GM12878 (cell line): ENCODE data around the gene AK4. TPM values are rescaled to one million over a fixed set of nuclear protein-coding genes. Genes with fewer than 3 reads are reported as not detected.
A peak's percentile ranks its signal among the peaks of the same experiment; 100 is the strongest.
"Not testable (repeated sequence)": the region's sequence is repeated elsewhere in the genome, so short reads cannot be mapped to it uniquely, and the experiment has no call there.

Experiments
- ATAC-seq: fragments of 200-7000 bp; cut with Tn5 transposase; 3 replicates; pipeline ENCODE4 v1.9.1; 2020; ENCODE audit warnings: mild to moderate bottlenecking, moderate library complexity
- BruUV-seq: library from RNA; stranded (reverse); fragments of 400-500 nt; replicated peaks from 2 replicates; lab custom pipeline; 2021; lab: Mats Ljungman, UMichigan
- CTCF ChIA-PET: fragments of 300-600 bp; sonication (Branson Sonifier 250); formaldehyde crosslinking; extraction: SDS; loops from one replicate; lab custom pipeline; 2021; ENCODE audit warnings: inconsistent platforms; lab: Yijun Ruan, JAX
- POLR2A ChIA-PET: fragments of 350-600 bp; formaldehyde crosslinking; extraction: SDS; loops from one replicate; lab custom pipeline; 2021; ENCODE audit warnings: inconsistent platforms; lab: Charles Lee
- RAD21 ChIA-PET: fragments of 300-600 bp; sonication (Branson Sonifier 250); formaldehyde crosslinking; loops from one replicate; lab custom pipeline; 2023; ENCODE audit warnings: antibody characterized with exemption; ENCODE audit not compliant: unreplicated experiment; lab: Charles Lee
- SMC1A ChIA-PET: fragments of 300-600 bp; sonication (Branson Sonifier 250); formaldehyde crosslinking; loops from one replicate; lab custom pipeline; 2023; ENCODE audit not compliant: unreplicated experiment, uncharacterized antibody; lab: Charles Lee
- DNase-seq: peaks from one replicate; pipeline ENCODE4 v3.0.0-alpha.2; 2011; ENCODE audit warnings: low read depth, low spot score
- FAIRE-seq: peaks from 3 replicates; lab custom pipeline; 2011; peaks lifted over from hg19 to GRCh38; lab: Jason Lieb, UNC
- H2AFZ ChIP-seq: 2 replicates; pipeline ENCODE4 v1.6.0; 2011; ENCODE audit warnings: low read depth, low read length, control low read depth; ENCODE audit not compliant: control insufficient read depth
- H3K27ac ChIP-seq: 2 replicates; pipeline ENCODE4 v1.5.1; 2011; ENCODE audit warnings: control low read depth; ENCODE audit not compliant: control insufficient read depth, insufficient read depth
- H3K27me3 ChIP-seq, 2 experiments: replicated peaks in 1 of 2; 2 replicates each; pipeline versions ENCODE4 v1.6.0 to v1.6.1; 2011; ENCODE audit warnings: low read length in 1 of 2; ENCODE audit not compliant: control insufficient read depth in 2 of 2, insufficient read depth in 2 of 2
- H3K36me3 ChIP-seq, 2 experiments: 2 replicates each; pipeline ENCODE4 v1.5.1; 2011; ENCODE audit warnings: low read length in 1 of 2; ENCODE audit not compliant: control insufficient read depth in 2 of 2, insufficient read depth in 2 of 2
- H3K4me1 ChIP-seq: 2 replicates; pipeline ENCODE4 v1.6.1; 2011; ENCODE audit warnings: mild to moderate bottlenecking, low read length, moderate library complexity, mixed read lengths; ENCODE audit not compliant: control insufficient read depth, insufficient read depth
- H3K4me2 ChIP-seq: 2 replicates; pipeline ENCODE4 v1.6.0; 2011; ENCODE audit warnings: control low read depth; ENCODE audit not compliant: control insufficient read depth, insufficient read depth
- H3K4me3 ChIP-seq: fragments of 200-600 bp; sonication (generic); 2 replicates; pipeline ENCODE4 v1.5.1; 2016
- H3K79me2 ChIP-seq: 2 replicates; pipeline ENCODE4 v1.6.0; 2011; ENCODE audit warnings: low read length; ENCODE audit not compliant: control insufficient read depth, insufficient read depth
- H3K9ac ChIP-seq: 2 replicates; pipeline ENCODE4 v1.8.0; 2011; ENCODE audit warnings: low read length, control low read depth, mixed read lengths; ENCODE audit not compliant: control insufficient read depth, insufficient read depth
- H3K9me3 ChIP-seq: replicated peaks from 3 replicates; pipeline ENCODE4 v1.5.1; 2011; ENCODE audit warnings: mild to moderate bottlenecking, low read length; ENCODE audit not compliant: control insufficient read depth, insufficient read depth
- H4K20me1 ChIP-seq: 2 replicates; pipeline ENCODE4 v1.6.0; 2011; ENCODE audit not compliant: control insufficient read depth, insufficient read depth
- ZBTB4 ChIP-seq: fragments of 450-650 bp; formaldehyde crosslinking; IDR thresholded peaks from 2 replicates; pipeline ENCODE4 v1.4.0; 2022; ENCODE audit warnings: mild to moderate bottlenecking, moderate library complexity
- ZNF592 ChIP-seq: fragments of 450-650 bp; IDR thresholded peaks from 2 replicates; pipeline ENCODE4 v1.6.1; 2017; ENCODE audit warnings: mild to moderate bottlenecking, moderate library complexity
- ZNF687 ChIP-seq: fragments of 450-650 bp; IDR thresholded peaks from 2 replicates; pipeline ENCODE4 v1.6.1; 2017; ENCODE audit warnings: mild to moderate bottlenecking, moderate library complexity
- WGBS: methylation state at CpG from one replicate; pipeline ENCODE4 v1.1.6; 2016; ENCODE audit warnings: low lambda C conversion rate; ENCODE audit not compliant: insufficient replicate concordance, insufficient coverage; ENCODE audit errors: missing lambda C conversion rate; 5-methylcytosine and 5-hydroxymethylcytosine counted together
- in situ Hi-C: fragments of 300-500 bp; cut with MboI; formaldehyde crosslinking; loops from 9 replicates; pipeline ENCODE4 v1.14.3; 2018; ENCODE audit warnings: mixed read lengths
- intact Hi-C: fragments of 100-400 bp; cut with micrococcal nuclease; formaldehyde crosslinking; loops from one replicate; pipeline ENCODE4 v1.14.2; 2022; ENCODE audit not compliant: unreplicated experiment
- polyA plus RNA-seq, 11 experiments: library from polyadenylated mRNA; depleted of rRNA in 4 of 11; unstranded in 6 of 11; stranded (reverse) in 5 of 11; fragments of >200 nt; fragmentation: Nextera tagmentation in 4 of 11; fragmentation: Illumina TruSeq in 1 of 11; extraction: Ambion mirVana in 4 of 11; extraction: Trizol in 1 of 11; gene quantifications; 1 replicate in 1 of 11; 2 replicates in 10 of 11; pipeline versions ENCODE4 v1.2.1 to v1.2.3, GENCODE V29; 2011 to 2016; ENCODE audit warnings: inconsistent platforms in 2 of 11, missing spikeins in 2 of 11, low read depth in 1 of 11
- total RNA-seq, 4 experiments: library from RNA; depleted of rRNA in 3 of 4; stranded (reverse); fragments of >200 nt in 3 of 4; fragmentation: Illumina TruSeq in 1 of 4; extraction: Trizol in 1 of 4; gene quantifications; 2 replicates each; pipeline versions ENCODE4 v1.2.1 to v1.2.3, GENCODE V29; 2013 to 2021

The AK4 gene
- total and polyA plus RNA-seq, 10 of the 15 experiments (the other 5 are each of a cell fraction or from before 2014, with no cell fraction given): 23.9 to 161 (median 49.0) TPM

DNA sequence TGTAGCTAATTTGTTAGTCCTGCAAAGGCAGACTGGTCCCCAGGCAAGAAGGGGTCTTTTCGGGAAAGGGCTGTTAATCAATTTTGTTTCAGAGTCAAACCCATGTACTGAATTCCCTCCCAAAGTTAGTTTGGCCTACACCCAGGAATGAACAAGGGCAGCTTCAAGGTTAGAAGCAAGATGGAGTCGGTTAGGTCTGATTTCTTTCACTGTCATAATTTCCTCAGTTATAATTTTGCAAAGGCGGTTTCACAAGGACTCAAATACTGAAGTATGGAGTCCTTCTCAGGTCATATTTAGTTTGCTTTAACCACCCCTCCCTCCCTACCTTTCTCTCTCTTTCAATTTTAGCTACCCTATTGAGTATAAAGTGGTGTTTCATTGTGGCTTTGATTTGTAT lies 16.1 kb downstream of the AK4 start:
- H2AFZ ChIP-seq, FAIRE-seq, H3K27ac ChIP-seq, H3K36me3 ChIP-seq, H3K9me3 ChIP-seq, H3K4me2 ChIP-seq, ATAC-seq, H3K4me3 ChIP-seq, RAD21 ChIA-PET, H4K20me1 ChIP-seq, H3K27me3 ChIP-seq, H3K9ac ChIP-seq, in situ Hi-C loops: not testable (repeated sequence)
- POLR2A ChIA-PET: interaction anchor here (0.6 to 1.2 kb wide), 2 partner anchors 19 to 47 kb away, joined by 3 read pairs; no protein-coding TSS in a partner anchor
- SMC1A ChIA-PET: interaction anchor here (1.3 to 1.4 kb wide), 2 partner anchors 8 to 49 kb away, joined by 4 to 5 read pairs; no protein-coding TSS in a partner anchor
- CTCF ChIA-PET: interaction anchor here (1.3 kb wide), 1 partner anchor 13 kb away, joined by 4 read pairs; no protein-coding TSS in a partner anchor
- Histone ChIP-seq H3K4me1 (peaks cover 32% of the 10 kb centered on the region), H3K79me2 (peaks cover 76% of the 10 kb centered on the region)
- TF ChIP-seq ZBTB4 (CRISPR knock-in tag) (0 out of 2 replicates have a peak, but pooled peaks have one; percentile 34), ZNF687 (0 out of 2 replicates have a peak, but pooled peaks have one; percentile 33), ZNF592 (peak; percentile 82; the same call in 1 of the 2 replicates)
- TF ChIP-seq, all 136 proteins: peak for 3; not testable (repeated sequence) for 133
- BruUV-seq, intact Hi-C loops, DNase-seq: not testable (repeated sequence)
- 81% methylated on average over 3 of the region's 3 CpGs for WGBS
